ENCODE data around the gene RBM44.

DNA sequence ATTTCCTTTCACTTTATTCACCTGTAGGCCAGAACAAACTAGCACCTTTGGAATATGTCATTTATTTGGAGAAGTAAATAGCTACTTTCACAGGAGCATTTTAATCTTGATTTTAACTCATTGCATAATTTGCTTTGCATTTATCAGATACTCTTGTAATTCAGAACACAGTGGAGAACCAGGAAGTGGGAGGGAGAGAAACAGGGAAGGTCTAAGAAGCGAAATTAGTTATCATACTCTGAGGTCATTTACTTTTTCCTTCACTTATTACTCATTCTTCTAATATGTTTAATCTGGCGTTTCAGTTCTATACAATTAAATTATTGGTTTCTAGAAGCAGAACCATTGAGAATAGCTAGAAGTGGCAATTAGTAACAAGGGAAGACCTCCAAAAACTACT, 20.7 kb downstream of the RBM44 start:
- no peak for TF ChIP-seq POLR2AphosphoS5 (IDR thresholded peaks at IDR 0.05)
- TF ChIP-seq, protein P1, sequence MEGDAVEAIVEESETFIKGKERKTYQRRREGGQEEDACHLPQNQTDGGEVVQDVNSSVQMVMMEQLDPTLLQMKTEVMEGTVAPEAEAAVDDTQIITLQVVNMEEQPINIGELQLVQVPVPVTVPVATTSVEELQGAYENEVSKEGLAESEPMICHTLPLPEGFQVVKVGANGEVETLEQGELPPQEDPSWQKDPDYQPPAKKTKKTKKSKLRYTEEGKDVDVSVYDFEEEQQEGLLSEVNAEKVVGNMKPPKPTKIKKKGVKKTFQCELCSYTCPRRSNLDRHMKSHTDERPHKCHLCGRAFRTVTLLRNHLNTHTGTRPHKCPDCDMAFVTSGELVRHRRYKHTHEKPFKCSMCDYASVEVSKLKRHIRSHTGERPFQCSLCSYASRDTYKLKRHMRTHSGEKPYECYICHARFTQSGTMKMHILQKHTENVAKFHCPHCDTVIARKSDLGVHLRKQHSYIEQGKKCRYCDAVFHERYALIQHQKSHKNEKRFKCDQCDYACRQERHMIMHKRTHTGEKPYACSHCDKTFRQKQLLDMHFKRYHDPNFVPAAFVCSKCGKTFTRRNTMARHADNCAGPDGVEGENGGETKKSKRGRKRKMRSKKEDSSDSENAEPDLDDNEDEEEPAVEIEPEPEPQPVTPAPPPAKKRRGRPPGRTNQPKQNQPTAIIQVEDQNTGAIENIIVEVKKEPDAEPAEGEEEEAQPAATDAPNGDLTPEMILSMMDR (IDR thresholded peaks at IDR 0.05) = no peak

Data from breast epithelium (tissue), 3 donors.